Thoracic aorta (tissue), 2 donors: ENCODE measurements around the gene DLG1. TPM values are rescaled to one million over a fixed set of nuclear protein-coding genes. Genes with fewer than 3 reads are reported as not detected.

ENCODE experiments used
- ATAC-seq: fragments of 150-250 bp; one replicate; pipeline ENCODE4 v1.8.0; 2017; ENCODE audit warnings: low read depth; ENCODE audit not compliant: insufficient number of reproducible peaks, low FRiP score
- DNase-seq: peaks from one replicate; pipeline ENCODE4 v3.0.0-alpha.2; 2020; ENCODE audit warnings: low spot score
- H3K27ac ChIP-seq, 2 donors: fragments of 200-600 bp; sonication (generic); 1 replicate in 1 of 2; 2 replicates in 1 of 2; pipeline ENCODE4 v1.5.1; 2016; ENCODE audit warnings: mild to moderate bottlenecking in 2 of 2, moderate library complexity in 2 of 2
- H3K27me3 ChIP-seq: fragments of 200-600 bp; sonication (generic); replicated peaks from 2 replicates; pipeline ENCODE4 v1.6.0; 2016; ENCODE audit warnings: mild to moderate bottlenecking; ENCODE audit not compliant: insufficient read depth
- H3K36me3 ChIP-seq: fragments of 200-600 bp; sonication (generic); one replicate; pipeline ENCODE4 v1.5.1; 2016
- H3K4me1 ChIP-seq, 2 donors: fragments of 200-600 bp; sonication (generic); 1 replicate in 1 of 2; 2 replicates in 1 of 2; pipeline versions ENCODE4 v1.5.1 to v1.6.0; 2016; ENCODE audit warnings: low read depth in 2 of 2, mild to moderate bottlenecking in 1 of 2; ENCODE audit not compliant: control insufficient read depth in 1 of 2
- H3K4me3 ChIP-seq: fragments of 200-600 bp; sonication (generic); 2 replicates; pipeline ENCODE4 v1.5.1; 2016; ENCODE audit warnings: mild to moderate bottlenecking
- H3K9me3 ChIP-seq: fragments of 200-600 bp; sonication (generic); 2 replicates; pipeline ENCODE4 v1.5.1; 2016
- total RNA-seq, 2 donors: library from RNA; depleted of rRNA; stranded (reverse); fragments of >200 nt; gene quantifications; one replicate each; pipeline versions ENCODE4 v1.1.0 to v1.2.3, GENCODE V29; 2016
- TF ChIP-seq, protein P1 (sequence below): fragments of 200-600 bp; sonication (generic); IDR thresholded peaks from one replicate; pipeline ENCODE4 v1.5.1; 2019; ENCODE audit warnings: antibody characterized with exemption

DLG1 gene
- total RNA-seq, 2 donors from 2014 or later = 46.4 to 67.8 TPM

DNA sequence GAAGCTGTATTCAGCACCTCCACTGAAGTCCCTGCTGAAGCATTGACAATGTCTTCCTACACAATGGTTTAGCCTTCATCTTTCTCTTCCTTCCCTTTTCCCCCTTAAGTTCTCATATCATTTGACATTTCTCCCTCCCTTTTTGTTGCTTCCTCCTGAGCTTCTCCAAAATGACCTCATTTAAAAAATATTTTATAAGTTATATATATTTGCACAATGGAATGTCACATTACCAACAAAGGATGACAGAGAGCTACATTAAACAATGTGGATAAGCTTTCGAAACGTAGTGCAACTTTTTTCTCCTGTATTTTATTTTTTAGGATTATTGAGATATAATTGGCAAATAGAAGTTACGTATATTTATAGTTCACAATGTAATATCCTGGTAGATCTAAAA is 13.2 kb upstream of the DLG1 start:
- ATAC-seq = no peak

DNA sequence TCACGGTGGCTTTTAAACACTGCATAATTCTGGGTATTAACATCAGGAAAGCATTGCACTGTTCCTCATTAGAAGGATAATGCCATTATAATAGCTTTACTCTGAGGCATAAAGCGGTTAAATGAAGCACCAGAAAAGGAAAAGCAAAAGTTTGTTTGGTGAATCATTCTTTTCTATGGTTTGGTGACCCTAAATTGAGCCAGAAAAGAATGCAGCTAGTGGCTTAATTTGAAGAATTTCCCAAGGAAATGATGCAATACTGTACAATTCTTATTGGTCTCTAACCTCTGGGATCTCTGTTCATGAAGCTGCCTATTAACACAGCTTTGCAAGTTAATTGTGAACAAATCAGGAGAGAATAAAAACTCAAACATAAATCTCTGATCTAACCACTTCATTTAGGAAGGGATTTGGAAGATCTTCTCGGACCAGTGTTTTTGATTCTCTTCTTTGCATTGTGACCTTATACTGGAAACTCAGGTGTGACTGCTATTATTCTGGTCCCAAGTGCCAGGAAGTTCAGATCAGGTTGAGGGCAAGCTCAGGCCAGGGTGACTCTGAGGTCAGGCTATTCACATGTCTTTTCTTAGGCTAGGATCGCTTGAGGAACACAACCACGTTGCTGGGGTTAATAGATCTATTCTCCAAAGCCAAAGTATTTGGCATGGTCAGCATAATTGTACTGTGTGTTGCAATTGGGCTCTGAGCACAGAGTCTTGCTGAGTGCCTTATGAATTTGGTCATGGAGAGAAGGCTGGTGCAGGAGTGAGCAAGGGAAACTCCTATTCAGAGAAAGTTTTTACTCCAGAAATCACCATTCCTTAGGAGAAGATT is 11.3 kb upstream of the DLG1 start:
- H3K27ac ChIP-seq = peak overlapping the region in 1 of 2 donors; percentile 6
- peaks cover 3 to 31% of the 10 kb centered on the region in 2 donors for H3K4me1 ChIP-seq
- no peaks in the 10 kb centered on the region for H3K9me3 ChIP-seq
- no peak for DNase-seq
- ATAC-seq = peak; percentile 66
- H3K4me3 ChIP-seq = peak overlapping the region; percentile 5
- no peaks in the 10 kb centered on the region for H3K27me3 ChIP-seq
- TF ChIP-seq, protein P1, sequence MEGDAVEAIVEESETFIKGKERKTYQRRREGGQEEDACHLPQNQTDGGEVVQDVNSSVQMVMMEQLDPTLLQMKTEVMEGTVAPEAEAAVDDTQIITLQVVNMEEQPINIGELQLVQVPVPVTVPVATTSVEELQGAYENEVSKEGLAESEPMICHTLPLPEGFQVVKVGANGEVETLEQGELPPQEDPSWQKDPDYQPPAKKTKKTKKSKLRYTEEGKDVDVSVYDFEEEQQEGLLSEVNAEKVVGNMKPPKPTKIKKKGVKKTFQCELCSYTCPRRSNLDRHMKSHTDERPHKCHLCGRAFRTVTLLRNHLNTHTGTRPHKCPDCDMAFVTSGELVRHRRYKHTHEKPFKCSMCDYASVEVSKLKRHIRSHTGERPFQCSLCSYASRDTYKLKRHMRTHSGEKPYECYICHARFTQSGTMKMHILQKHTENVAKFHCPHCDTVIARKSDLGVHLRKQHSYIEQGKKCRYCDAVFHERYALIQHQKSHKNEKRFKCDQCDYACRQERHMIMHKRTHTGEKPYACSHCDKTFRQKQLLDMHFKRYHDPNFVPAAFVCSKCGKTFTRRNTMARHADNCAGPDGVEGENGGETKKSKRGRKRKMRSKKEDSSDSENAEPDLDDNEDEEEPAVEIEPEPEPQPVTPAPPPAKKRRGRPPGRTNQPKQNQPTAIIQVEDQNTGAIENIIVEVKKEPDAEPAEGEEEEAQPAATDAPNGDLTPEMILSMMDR = no peak
- H3K36me3 ChIP-seq = no peaks in the 10 kb centered on the region

More for the DNA sequence above, 13.2 kb upstream of the DLG1 start:
- H3K27me3 ChIP-seq = no peaks in the 10 kb centered on the region
- no peaks in the 10 kb centered on the region for H3K9me3 ChIP-seq
- H3K27ac ChIP-seq = no peak overlapping the region
- no peak for DNase-seq
- TF ChIP-seq, protein P1 = no peak
- H3K36me3 ChIP-seq = no peaks in the 10 kb centered on the region
- H3K4me1 ChIP-seq = peaks cover 3 to 25% of the 10 kb centered on the region in 2 donors
- H3K4me3 ChIP-seq = no peak overlapping the region

DNA sequence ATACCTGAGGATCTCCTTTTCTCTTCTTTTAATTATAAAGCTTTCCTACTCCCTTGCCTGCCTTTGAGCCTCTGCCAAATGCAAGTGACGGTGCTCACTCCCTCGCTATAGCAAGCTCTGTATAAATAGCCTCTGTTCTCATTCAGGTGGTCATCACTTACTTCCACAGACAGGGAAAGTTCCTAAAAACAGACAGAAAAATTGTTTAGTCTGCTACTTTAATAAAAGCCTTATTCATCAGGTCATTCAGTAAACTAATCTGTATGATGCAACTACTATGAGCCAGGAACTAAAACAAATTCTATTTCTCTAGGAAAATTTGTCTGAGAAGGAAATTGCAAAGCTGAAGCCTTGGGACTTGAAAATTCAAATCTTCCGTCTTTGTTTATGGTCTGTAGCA is 10.2 kb upstream of the DLG1 start:
- TF ChIP-seq, protein P1 = no peak
- no peak for ATAC-seq
- Histone ChIP-seq H3K27ac (peak overlapping the region in 1 of 2 donors; percentile 6), H3K9me3 (no peaks in the 10 kb centered on the region), H3K4me1 (peaks cover 3 to 31% of the 10 kb centered on the region in 2 donors), H3K36me3 (no peaks in the 10 kb centered on the region), H3K4me3 (no peak overlapping the region), H3K27me3 (no peaks in the 10 kb centered on the region)
- DNase-seq = no peak

DNA sequence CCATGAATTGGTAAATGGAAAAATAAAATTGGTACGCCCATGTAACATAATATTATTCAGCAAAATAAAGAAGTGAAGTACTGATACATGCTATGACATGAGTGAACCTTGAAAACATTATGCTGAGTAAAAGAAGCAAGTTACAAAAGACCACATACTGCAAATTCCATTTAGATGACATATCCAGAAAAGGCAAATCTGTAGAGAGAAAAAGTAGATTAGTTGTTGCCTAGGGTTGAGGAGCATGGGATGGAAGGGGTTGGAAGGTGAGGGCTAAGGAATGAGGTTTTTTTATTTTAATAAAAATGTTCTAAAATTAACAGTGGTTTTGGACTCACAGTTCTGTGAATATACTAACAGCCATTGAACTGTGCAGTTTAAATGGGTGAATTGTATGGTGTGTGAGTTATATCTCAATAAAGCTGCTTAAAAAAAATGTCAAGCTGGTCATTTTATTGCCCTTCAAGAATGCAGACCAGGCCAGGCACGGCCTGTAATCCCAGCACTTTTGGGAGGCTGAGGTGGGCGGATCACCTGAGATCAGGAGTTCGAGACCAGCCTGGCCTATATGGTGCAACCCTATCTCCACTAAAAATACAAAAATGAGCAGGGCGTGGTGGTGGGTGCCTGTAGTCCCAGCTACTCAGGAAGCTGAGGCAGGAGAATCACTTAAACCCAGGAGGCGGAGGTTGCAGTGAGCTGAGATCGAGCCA is 8.1 kb upstream of the DLG1 start:
- H3K27me3 ChIP-seq = no peaks in the 10 kb centered on the region
- ATAC-seq (peak; percentile 44), DNase-seq (no peak)
- no peaks in the 10 kb centered on the region for H3K36me3 ChIP-seq
- H3K4me1 ChIP-seq = peaks cover 3 to 31% of the 10 kb centered on the region in 2 donors
- no peak overlapping the region for H3K4me3 ChIP-seq
- H3K9me3 ChIP-seq = no peaks in the 10 kb centered on the region
- TF ChIP-seq, protein P1 = no peak
- peak overlapping the region in 1 of 2 donors; percentile 28 for H3K27ac ChIP-seq

DNA sequence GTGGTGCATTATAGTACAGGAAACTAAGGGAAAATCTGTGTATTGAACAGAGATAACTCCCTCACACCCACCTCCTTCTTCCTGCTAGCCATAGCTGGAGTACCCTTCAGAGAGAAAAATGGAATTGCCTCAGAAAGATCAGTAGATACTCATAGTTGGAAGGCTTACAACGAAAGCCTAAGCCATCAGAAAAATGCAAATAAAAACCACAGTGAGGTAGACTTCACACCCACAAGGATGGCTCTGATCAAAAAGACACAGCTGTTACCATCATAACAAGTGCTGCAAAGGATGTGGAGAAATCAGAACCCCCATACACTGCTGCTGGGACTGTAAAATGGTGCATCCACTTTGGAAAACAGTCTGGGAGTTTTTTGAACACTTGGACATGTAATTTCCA is 7.4 kb upstream of the DLG1 start:
- ATAC-seq (no peak), DNase-seq (no peak)
- H3K27ac ChIP-seq = no peak overlapping the region

More for the DNA sequence above, 7.4 kb upstream of the DLG1 start:
- TF ChIP-seq, protein P1 = no peak
- H3K4me1 ChIP-seq = peaks cover 3 to 31% of the 10 kb centered on the region in 2 donors
- no peaks in the 10 kb centered on the region for H3K9me3 ChIP-seq
- H3K36me3 ChIP-seq = no peaks in the 10 kb centered on the region
- H3K27me3 ChIP-seq = no peaks in the 10 kb centered on the region
- no peak overlapping the region for H3K4me3 ChIP-seq
